AG08395 (cell line): ENCODE data around the gene TMEM101.
"Not testable (repeated sequence)": the region's sequence is repeated elsewhere in the genome, so short reads cannot be mapped to it uniquely, and the experiment has no call there.

Experiments used
- DNase-seq: peaks from one replicate; pipeline ENCODE4 v3.0.0; 2012; ENCODE audit warnings: mixed read lengths, low spot score

The TMEM101 gene

GRCh38 chr17:43974382-43975266 is 40.1 kb downstream of the TMEM101 start:
- DNase-seq, result no peak

- not testable (repeated sequence) for DNase-seq
These were observed 42.1 kb downstream of the TMEM101 start for GRCh38 chr17:43972444-43973212.

- DNase-seq, result not testable (repeated sequence)
These were observed 43.3 kb downstream of the TMEM101 start for GRCh38 chr17:43971436-43971835.

GRCh38 chr17:43970366-43970765 is 44.4 kb downstream of the TMEM101 start:
- no peak for DNase-seq

GRCh38 chr17:43967251-43967875 is 47.4 kb downstream of the TMEM101 start:
- no peak for DNase-seq

- no peak for DNase-seq
These were observed 48.5 kb downstream of the TMEM101 start for GRCh38 chr17:43966276-43966675.

GRCh38 chr17:43962479-43962878 is 52.3 kb downstream of the TMEM101 start:
- DNase-seq, result no peak

GRCh38 chr17:43961954-43962353 is 52.8 kb downstream of the TMEM101 start:
- DNase-seq, result no peak

- not testable (repeated sequence) for DNase-seq
These were observed 53.5 kb downstream of the TMEM101 start for GRCh38 chr17:43961292-43961691.
